ENCODE measurements around the gene IKZF1.

Gene IKZF1

GRCh38 chr7:50382455-50382854, 77.9 kb downstream of the IKZF1 start:
- DNase-seq, result no peak

DNA sequence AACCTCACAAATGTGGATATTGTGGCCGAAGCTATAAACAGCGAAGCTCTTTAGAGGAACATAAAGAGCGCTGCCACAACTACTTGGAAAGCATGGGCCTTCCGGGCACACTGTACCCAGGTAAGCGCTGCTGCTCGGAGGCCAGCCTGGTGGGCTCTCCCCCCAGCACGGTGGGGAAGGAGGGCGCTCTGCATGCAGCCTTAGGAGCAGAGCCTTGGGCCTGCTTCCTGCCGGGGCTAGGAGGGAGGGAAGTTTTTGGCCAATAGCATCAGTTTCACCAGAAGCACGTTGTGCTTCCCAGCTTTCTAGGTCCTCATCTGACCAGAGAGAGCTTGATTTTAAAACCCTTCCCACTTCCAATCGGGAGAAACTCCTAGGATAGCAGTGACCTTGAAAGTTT, 82.8 kb downstream of the IKZF1 start:
- no peak for DNase-seq

- DNase-seq, result no peak
Measured at GRCh38 chr7:50389961-50390360, 85.4 kb downstream of the IKZF1 start.

DNA sequence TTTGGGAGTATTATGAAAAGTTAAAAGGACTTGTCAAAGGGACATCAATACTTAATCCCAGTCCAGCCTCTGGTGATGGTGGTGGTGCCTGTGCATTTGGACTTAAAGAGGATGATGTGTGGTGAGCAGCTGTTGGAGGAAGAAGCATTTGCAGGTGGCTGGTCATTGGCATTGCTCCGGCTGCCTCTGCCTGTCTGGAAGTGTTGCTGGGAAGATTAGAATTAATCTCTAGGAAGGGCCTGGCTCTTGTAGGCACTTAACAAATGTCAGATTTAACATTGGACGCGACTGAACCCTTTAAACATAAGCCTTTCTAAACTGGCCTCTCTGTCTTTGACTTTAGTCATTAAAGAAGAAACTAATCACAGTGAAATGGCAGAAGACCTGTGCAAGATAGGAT, 86.9 kb downstream of the IKZF1 start:
- DNase-seq, result no peak

- DNase-seq, result no peak
Measured at GRCh38 chr7:50393076-50393475, 88.6 kb downstream of the IKZF1 start.

DNA sequence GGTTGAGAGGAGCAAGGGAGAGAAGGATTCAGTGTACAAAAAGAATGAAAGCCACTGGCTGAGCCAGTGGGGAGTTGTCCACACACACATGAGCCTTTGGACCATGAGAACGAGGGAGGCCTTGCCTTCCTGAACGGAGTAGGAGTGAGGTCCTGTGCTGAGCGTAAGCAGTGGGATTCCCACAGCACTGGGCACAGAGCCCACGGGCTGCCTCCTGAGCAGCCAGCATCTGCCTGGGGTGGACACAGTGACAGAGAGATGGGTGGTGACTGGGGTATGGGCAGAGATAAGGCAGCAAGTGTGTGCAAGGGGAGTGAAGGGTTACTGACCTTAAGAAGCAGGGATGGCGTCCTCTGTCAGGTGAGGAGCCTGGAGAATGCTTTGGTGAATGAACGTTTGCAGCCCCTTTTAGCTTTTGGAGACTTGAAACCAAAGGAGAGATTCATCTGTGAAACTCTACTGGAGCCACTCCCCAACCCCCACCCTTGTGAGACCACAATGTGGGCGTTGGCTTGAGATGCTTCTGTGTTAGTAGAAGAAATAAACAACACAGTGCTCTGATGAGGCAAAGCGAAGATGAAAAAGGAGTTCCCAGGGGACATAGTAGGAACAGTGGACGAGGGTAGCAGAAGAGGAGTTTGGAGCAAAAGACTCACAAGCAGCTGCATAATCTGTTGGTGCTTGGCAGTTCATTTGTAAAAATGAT, 89.2 kb downstream of the IKZF1 start:
- no peak for DNase-seq

- no peak for DNase-seq
Measured at GRCh38 chr7:50394315-50394714, 89.8 kb downstream of the IKZF1 start.

DNA sequence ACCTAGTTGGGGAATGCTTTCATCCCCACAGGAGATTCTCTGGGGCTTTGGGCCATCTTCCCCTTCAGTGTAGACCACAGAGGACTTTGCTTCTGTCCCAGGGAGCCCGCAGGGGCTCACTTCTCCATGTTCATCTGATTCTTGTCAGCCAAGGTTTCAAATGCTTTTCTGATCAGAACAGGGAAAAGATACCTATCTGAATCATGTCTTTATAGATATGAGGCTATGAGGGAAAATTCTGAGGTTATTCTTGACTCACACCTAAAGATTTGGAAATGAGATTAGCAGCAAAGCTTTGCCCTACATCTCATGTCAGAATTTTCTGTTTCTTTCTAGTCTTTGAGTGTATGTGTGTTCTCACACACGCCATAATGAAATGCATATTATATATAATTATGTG, 92.3 kb downstream of the IKZF1 start:
- no peak for DNase-seq

DNA sequence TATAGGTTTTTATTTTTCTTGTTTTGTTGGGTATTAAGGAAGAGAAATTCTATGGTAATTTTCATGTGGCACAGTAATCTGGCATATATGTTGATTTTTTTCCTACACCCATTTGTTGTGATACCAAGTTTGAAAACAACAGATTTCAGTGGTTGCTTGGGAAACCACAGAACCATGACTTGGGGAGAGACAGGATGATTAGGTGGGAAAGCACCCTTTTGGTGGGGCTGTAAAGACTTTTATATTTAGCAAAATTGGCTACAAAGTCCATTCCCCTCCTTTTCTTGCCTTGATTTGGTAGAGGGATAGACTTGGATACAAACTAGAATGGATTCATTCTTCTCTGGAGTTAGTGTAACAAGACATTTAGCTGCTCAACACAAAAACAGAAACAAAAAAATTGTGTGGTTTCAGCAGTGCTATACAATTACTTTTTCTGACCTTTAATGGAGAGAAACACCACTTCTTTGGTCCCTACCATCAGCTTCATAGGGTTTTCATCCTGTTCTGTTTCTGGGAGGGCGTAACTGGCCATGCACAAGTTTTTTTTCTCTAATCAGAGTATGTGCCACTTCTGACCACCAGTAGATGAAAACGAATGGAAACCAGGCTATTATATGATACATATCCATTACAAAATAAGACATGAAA, 92.9 kb downstream of the IKZF1 start:
- no peak for DNase-seq

- DNase-seq, result no peak
Measured at GRCh38 chr7:50397971-50398324, 93.4 kb downstream of the IKZF1 start.

DNA sequence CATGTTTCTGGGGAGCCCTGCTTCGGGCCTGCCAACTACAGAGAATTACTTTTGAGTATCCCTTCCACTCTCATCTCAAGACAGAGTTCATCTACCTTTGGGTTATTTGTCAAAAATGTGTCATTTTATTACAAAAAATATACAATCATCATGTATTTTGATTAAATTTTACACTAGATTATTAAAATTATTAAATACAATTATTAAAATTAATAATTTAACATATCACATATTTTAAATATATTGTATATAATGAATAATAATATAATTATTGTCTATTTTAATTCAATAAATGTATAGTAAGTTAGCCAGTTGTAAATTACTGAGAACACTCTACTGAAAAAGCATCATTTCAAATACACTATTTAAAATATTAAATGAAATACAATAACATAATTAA, 94.7 kb downstream of the IKZF1 start:
- DNase-seq, result no peak

- DNase-seq, result no peak
Measured at GRCh38 chr7:50399635-50400034, 95.1 kb downstream of the IKZF1 start.

DNA sequence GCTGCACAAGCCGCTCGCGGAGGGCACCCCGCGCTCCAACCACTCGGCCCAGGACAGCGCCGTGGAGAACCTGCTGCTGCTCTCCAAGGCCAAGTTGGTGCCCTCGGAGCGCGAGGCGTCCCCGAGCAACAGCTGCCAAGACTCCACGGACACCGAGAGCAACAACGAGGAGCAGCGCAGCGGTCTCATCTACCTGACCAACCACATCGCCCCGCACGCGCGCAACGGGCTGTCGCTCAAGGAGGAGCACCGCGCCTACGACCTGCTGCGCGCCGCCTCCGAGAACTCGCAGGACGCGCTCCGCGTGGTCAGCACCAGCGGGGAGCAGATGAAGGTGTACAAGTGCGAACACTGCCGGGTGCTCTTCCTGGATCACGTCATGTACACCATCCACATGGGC, 95.6 kb downstream of the IKZF1 start:
- no peak for DNase-seq

GRCh38 chr7:50404392-50404791, 99.9 kb downstream of the IKZF1 start:
- DNase-seq, result no peak

DNA sequence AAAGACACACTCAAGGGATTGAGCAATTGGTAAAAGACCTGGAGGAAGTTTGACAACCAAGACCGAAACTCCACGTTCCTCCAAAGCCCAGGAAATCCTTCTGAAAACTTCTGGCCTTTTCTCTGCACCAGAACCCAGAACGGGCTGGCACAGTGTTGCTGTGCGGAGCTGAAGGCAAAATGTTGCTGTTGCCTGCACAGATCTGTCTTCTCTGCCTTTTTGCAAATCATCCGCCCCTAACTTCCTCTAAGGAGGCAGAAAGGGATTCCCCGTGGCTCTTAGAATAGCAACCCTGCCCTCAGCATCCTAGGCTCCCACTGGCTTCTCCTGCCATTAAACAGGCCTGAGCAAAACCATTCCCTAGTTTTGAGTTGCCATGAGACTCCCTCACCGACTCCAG, 100.7 kb downstream of the IKZF1 start:
- no peak for DNase-seq

DNA sequence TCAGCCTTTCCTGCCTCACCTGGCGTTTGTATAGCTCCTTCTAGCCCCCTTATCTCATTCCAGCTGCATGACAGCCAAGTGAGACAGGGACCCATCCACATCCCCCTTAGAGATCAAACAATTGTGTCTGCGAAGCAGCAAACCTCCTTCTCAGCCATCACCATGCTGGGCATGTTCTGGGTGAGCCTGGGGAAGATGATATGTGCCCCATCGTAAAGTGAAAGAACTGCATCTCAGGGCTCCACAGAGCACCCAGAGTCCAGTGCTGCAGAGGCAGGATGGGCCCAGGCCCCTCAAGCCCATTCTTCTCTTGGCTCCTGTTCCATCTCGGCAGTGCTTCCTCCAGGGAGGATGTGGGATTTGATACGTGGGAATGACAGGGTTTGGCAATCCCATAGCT, 102.4 kb downstream of the IKZF1 start:
- no peak for DNase-seq

DNA sequence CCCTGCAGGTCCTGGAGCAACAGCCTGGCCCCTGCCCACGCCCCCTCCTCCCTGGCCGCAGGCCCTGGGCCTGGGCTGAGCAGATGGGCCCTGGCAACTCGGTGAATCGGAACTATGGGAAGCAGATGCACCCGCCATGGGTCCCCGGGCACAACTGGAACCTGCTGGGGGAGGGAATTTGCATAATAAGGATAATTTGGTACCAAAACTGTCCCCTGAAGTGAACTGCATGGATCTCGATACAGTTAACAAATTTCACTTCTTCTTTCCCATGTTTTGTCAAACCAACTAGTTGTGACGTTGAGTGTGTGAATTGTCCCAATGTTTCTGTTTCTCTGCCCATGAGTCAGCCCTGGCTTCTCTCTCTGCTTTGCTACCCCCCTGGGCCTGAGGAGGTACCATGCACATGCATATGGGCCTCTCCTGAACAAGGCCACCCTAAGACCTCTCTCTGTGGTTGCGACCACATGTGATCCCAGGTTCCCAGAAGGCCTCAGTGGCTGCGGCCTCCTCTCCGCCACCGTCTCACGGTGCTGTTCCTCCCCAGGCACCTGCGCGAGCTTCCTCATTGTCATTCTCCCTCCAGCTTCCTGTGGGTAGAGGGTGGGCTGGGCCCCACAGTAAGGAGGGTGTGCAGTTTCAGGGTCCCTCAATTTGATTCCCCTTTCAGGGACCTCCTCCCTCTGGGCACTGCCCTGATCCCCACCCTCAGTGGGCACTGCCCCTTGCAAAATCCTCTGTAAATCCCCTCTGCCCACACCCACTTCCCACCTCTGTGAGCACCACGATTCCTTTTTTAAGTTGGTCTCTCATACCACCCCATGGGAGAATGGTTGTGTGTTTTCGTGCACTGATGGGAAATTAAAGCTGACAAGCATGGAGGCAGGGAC, 105.6 kb downstream of the IKZF1 start:
- DNase-seq, result no peak

DNA sequence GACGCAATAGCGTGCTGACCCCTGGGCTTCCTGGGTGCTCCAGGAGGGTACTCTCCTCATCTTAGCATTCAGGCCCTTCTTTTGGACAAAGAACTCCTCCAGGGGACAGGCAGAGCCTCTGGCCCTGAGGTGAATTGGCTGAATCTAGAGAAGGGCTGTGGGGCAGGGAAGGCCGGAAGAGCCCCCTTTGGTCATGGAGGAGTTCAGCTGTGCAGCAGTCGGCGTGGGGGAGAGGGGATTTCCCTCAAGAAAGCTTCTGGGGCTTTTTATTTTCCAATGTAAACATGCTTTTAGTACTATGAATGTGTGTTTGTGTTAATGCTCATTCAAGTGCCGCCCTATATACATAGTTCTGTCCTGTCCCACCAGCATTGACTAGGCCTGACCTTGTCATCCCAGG, 106.8 kb downstream of the IKZF1 start:
- no peak for DNase-seq

- DNase-seq, result no peak
Measured at GRCh38 chr7:50412973-50413372, 108.5 kb downstream of the IKZF1 start.

- DNase-seq, result no peak
Measured at GRCh38 chr7:50413561-50413960, 109.0 kb downstream of the IKZF1 start.

DNA sequence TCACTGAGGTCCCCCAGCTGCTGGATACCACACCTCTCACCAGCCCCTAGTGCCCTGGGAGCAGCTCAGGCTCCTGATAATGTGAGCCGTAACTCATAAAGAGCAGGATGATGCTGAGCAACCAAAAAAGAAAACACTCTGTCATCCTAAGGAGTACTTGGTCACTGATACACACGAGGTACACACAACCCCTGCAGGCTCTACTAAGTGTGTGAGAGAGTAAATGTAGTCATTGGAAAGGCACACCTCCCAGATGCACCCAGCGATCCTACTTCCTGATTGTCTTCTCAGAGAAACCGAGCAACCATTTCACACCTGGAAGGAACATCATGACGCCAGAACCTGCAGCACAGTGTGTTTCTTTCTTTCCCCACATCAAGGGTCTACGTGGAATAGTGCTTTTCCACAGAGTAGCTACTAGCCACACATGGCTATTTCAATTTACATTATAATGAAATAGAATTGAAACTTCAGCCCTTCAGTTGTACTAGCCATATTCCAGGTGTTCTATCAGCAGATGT, 111.4 kb downstream of the IKZF1 start:
- DNase-seq, result peak; percentile 15

DNA sequence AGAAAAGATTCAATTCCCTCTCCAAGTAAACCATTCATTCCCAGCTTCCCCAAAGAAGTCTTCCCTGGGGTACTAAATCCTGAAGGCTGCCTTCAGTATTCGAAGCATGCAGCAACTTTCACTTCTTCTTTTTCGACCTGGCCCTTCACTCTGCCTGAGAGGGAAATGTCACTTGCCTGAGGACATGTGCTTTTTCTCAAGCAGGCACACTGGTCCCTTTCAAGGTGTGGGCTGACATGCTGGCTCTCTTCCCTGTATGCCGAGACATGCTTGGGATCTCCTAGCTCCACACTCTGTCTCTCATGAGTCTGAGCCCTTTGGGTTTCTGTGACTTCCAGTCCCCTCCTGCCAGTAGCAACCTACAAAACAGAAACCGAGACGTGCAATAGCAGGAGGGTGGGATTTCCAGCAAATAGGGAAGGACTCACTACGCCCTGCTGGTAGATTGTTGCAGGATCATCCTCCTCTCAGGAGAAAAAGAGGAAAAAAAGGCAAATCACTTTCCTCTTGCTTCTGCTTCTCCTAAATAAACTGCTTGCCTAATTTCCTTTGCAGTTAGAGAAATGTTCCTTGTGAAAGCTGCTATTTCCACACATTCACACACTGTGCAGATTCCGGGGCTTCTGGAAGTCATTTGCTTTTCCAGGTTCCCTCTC, 112.1 kb downstream of the IKZF1 start:
- DNase-seq, result peak; percentile 80

GRCh38 chr7:50418086-50418515, 113.6 kb downstream of the IKZF1 start:
- DNase-seq, result peak; percentile 85

All from RPMI8226 (cell line).